Activated naive CD4-positive, alpha-beta T cell (primary cell): ENCODE measurements around the gene HSD17B3.
"Not testable (repeated sequence)": the region's sequence is repeated elsewhere in the genome, so short reads cannot be mapped to it uniquely, and the experiment has no call there.

Source experiments
- DNase-seq, 4 experiments: peaks; one replicate each; lab custom pipeline; 2025; lab: John Stamatoyannopoulos, UW

Gene HSD17B3

DNA sequence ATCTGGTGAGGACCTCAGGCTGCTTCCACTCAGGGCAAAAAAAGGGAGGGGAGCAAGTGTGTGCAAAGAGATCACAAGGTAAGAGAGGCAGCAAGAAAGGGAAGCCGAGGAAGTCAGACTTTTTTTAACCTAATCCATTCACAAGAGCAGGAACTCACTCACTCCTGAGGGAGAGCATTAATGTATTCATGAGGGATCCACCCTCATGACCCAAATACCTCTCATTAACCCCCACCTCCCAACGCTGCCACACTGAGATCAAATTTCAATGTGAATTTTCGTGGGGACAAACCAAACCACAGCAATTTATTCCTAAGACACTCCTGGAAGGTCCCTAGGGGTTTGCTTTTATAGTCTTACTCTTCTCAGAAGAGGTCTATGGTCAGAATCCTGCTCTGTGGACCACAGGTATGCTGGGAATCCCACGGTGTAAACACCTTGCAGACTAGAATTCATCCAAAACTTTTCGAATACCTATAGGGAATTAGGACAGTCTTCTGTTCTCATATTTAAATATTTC is 108.7 kb downstream of the HSD17B3 start:
- DNase-seq = no peak

DNA sequence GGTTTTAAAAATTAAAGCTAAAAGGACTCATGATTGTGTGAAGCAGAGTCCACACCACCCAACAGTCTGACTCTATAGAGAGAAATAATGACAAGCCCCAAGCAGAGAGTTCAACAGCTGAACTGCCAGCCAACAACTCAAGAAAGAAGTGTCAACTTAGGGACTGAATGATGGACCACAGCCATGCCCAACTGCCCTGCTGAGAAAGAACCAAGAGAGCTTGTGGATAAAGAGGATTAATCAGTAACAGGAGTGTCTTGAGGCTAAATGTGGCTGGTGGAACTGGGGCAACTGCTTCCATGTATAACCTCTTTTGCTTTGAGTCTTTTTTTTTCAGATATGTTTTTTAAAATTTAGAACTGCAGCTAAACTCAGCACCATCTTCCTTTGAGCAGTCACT is 109.3 kb downstream of the HSD17B3 start:
- no peak for DNase-seq

DNA sequence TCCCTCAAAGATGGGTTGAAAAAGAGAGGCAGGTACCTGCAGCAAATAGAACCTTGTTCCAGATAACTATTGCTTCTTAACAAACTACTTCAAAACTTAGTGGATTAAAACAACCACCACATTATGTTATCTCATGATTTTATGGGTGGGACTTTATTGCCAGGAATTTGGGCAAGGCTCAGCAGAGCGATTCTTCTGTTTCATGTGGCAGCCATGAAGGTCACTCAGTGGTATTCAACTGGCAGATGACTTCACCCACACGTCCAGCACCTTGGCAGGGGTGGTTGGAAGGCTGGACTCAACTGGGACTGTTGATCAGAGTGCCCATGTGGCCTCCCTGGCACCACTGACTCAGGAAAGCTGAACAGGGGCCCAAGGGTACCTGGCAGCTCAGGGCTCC is 112.0 kb downstream of the HSD17B3 start:
- DNase-seq = no peak

DNA sequence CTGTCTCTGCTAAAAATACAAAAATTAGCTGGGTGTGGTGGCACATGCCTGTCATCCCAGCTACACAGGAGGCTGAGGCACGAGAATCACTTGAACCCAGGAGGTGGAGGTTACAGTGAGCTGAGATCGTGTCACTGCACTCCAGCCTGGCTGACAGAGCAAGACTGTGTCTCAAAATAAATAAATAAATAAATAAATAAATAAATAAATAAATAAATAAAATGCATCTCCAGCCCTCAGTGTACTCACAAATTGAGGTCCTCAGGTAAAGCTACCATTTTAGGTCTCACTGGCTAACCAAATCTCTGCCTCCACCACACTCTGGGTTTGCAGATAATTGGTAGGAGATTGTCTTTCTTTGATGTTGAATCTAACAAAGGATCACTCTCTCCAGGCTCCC is 112.4 kb downstream of the HSD17B3 start:
- DNase-seq = not testable (repeated sequence)

- no peak for DNase-seq
Measured at GRCh38 chr9:96188571-96188970, 113.4 kb downstream of the HSD17B3 start.

- DNase-seq = no peak
Measured at GRCh38 chr9:96187151-96187555, 114.8 kb downstream of the HSD17B3 start.

GRCh38 chr9:96186591-96187011 is 115.4 kb downstream of the HSD17B3 start:
- DNase-seq = no peak

- no peak for DNase-seq
Measured at GRCh38 chr9:96185518-96186156, 116.3 kb downstream of the HSD17B3 start.
